Brain pericyte (primary cell): ENCODE results near the gene UFSP2.

Source experiments
- DNase-seq: peaks from one replicate; pipeline ENCODE4 v3.0.0-alpha.2; 2012; ENCODE audit warnings: low read depth, low spot score

UFSP2 gene, protein sequence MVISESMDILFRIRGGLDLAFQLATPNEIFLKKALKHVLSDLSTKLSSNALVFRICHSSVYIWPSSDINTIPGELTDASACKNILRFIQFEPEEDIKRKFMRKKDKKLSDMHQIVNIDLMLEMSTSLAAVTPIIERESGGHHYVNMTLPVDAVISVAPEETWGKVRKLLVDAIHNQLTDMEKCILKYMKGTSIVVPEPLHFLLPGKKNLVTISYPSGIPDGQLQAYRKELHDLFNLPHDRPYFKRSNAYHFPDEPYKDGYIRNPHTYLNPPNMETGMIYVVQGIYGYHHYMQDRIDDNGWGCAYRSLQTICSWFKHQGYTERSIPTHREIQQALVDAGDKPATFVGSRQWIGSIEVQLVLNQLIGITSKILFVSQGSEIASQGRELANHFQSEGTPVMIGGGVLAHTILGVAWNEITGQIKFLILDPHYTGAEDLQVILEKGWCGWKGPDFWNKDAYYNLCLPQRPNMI

DNA sequence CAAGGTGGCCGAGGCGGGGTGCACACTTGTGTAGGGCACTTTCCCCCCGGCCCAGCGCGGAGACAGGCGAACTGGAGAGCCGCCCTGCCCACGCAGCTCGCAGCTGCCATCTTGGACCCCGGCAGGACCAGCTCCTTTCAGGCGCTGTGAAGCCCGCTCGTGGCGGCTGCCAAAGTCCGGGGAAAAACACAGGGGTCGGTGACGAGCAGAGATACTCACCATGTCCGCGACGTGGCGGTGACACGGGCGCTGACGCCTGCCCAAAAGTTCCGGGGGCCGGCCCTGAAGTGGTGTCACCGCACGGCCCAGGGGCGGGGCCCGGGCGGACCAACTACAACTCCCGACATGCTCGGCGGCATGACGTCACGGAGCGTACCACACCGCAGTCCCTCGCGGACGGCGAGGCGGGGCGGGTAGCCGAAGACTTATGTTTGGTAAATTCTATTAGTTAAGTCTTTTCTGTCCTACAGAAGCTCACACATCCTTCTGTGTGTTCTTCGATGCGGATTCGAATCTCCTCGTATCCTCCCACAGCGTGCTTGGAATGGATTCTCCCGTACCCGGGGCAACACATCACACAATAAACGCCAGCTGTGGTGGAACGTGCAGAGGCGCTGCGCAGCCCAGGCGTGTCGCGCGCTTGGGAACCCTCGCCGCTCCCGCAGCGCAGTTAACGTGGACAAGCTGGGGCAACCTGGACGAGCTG lies at the start of gene UFSP2:
TSS of gene UFSP2 (minus strand) at position 318 of the 706 bp plus-strand sequence. CDS start at position 222, 96 bp downstream.
- DNase-seq, result peak; percentile 87

DNA sequence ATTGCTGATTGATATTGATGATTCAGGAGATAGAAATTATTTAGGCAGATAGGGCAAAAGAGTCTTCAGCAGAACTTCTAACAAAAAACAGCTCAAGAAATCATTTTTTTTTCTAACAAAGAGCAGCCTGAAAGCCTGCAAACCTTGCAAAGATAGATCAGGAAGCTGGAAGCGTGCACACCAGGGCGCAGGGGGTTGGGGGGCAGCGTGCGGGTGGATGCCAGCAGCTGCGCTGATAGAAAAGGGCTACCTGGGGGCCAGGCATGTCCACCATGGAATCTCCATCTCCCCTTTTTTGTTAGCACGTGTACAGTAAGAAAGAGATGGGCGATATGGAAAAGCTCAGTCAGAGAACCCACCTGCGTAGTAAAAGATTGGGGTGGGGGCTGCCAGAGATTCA lies 47.5 kb upstream of the UFSP2 start:
- no peak for DNase-seq

DNA sequence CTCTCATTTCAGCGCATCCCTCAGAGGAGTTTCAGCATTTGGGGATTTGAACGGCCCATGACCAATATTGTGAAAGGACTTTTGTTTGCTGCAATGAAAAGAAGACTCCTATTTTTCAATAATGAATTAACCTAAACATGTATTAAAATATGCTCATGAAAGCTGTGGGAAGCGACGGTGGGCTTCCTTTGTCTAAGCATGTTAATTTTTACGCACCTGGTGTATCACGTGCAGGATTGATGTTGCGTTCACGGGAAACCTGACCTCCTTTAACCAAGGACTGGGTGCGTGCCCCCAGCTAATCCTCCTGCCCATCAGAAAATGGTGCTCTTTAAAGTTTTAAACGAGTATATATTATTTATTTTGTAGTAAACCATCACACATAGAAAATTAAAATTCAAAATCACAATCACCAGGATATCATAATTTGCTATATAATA lies 46.4 kb upstream of the UFSP2 start:
- no peak for DNase-seq

DNA sequence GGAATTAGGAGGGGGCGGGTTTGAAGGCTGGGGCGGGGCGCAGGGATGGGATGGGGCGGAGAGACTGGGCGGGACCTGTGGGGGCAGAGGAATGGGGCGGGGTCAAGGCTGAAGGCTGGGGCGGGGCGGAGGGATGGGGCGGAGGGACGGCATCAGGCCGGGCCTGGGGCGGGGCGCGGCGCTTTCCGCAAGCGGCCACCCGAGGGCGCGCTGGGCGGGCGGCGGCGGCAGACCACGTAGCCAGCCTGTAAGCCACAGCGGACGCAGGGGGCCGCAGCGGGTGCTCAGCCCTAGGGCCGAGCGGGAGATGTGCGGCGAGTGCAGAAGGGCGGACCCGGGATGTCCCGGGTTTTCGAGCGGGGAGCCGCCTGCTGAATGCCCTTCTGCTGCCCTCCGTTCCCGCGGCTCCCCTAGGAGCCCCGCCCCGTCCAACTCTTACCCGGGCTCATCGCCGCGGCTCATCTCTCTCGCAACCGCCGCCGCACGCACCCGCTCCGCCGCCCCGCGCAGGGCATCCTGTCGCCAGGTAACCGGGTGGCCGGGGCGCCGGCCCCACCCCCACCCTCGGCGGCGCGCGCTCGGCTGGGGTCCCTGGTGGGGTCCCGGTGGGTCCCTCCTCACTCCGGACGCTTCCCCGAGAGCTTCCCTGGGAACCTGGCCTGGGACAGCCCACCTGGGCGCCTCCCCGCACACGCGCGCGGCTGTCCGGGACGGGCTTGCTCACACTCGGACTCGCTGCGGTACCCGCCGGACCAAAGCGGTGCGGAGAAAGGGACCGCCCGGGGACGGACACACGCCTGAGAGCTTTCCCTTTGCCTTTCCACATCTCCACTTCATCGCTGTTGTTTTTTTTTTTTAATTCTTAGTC lies 45.7 kb upstream of the UFSP2 start, which contains the start of gene CCDC110:
TSS of gene CCDC110 (minus strand) at position 499 of the 868 bp plus-strand sequence. CDS start at position 449, 50 bp downstream.
- peak; percentile 30 for DNase-seq

DNA sequence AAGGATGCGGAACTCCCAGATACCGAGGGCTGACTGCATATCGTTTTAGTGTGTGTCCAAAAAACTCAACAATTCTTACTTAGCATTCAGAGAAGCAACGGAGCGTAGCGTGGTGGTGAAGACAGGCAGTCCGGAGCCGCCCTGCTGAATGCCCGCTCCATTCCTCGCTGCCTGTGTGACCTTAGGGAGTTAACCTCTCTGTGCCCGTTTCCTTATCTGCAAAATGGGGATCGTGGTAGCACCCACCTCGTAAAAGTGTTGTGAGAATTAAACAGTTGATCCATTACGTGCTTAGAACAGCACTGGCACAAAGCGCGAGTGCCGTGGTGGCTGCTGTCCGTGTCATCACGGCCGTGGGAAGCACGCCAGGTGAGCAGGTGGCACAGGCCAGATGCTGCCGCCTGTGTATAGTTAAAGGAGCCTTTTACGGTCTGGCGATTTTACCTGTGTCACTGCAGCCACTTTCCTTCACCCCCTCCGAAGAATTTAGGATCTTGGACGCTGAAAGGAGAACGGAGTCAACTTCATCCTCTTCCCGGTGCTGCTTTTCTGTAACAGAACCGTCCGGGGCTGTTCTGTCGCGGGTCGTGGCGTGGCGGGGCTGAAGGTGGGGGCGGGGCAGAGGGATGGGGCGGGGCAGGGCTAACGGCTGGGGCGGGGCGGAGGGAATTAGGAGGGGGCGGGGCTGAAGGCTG lies 44.9 kb upstream of the UFSP2 start:
- DNase-seq, result no peak

DNA sequence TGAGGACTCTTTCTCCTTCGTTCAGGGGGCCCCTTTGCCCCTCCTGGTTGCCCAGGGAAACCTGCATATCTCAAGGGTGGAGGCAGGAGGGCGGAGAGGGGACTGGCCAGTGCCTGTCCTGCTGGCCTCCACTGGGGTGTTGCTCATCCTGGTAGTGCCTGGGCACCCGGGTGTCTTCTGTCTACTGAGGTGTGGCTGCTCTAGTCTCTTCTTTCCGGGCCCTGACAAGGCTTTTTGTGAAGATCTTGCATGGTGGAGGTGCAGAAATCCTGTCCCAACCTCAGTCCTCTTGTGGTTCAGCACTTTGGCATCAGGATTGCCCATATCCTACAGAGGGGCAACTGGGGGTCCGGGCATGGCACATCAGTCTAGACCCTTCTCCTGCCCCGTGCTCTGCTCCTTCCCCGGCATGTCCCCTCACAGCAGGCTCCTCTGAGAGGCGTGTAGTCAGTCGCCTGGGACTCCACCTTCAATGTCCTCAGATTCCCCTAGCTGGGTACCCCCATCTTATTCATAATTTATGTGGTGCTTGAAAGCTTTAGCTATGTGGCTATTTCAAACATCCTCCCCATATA lies 43.9 kb upstream of the UFSP2 start:
- DNase-seq, result no peak

DNA sequence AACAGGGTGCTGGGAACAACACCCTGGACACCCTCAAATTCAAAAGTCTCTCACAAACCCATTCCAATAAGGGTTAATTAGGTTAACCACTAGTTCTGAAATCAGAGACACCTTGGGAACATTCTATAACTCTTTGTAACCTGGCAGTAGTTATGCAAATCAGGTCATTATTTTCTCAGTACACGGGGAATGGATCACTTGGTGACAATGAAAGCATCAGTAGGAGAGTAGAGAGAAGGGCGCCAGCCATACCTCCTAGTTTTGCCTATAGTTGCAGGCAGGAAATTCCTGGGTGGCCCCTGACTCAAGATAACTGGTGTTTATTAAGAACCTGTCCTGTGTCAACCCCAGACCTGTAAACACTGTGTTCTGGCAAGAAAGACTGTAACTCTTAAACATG lies 43.2 kb upstream of the UFSP2 start:
- DNase-seq, result no peak

DNA sequence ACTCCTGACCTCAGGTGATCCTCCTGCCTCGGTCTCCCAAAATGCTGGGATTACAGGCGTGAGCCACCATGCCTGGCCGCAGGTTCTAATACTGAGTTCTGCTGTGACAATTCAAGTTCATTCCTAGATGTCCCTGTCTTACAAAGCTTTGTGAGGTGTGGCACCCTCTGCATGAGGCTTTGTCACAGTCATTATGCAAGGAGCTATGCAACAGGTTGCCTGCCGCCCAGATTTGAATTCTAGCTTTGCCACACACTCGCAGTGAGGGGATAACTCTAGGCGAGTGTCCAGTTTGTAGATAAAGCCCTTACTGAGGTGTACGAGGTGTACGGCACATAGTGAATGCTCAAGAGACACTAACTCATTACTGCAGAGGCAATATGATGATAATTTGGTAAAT lies 42.2 kb upstream of the UFSP2 start:
- no peak for DNase-seq

DNA sequence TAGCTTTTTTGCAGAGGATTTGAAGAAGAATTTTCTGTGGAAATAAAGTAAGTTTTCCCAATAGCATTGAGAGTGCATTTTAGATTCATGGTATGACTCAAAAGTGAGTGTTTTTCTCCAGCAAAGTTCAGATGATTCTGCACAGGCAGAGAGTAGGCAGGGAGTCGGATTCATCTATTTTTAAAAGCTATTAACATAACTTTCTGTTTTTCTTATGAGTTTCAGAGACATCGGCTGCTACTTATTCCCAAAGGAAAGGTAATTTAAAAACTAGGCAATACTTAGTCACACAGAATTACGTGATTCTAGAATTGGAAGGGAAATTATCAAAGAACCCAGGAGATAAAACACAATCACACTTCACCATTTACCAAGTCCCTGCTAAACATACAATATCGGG lies 41.3 kb upstream of the UFSP2 start:
- DNase-seq, result no peak

DNA sequence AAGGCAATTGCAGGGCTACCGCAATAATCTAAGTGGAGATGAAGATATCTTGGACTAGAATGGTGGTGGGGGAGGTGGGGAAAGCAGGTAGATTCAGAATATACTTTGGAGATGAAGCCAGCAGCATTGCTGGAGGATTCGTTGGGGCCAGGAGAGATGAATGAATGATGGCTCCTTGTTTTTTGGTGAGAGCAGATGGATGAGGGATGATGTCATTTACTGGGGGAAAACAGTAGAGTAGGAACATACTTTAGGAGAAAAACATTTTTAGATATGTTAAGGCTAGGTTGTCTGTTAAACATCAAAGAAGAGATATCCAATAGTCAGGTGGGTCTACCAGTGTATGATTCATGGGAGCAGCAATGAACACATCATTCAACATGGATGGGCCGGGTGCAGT lies 39.9 kb upstream of the UFSP2 start:
- no peak for DNase-seq

DNA sequence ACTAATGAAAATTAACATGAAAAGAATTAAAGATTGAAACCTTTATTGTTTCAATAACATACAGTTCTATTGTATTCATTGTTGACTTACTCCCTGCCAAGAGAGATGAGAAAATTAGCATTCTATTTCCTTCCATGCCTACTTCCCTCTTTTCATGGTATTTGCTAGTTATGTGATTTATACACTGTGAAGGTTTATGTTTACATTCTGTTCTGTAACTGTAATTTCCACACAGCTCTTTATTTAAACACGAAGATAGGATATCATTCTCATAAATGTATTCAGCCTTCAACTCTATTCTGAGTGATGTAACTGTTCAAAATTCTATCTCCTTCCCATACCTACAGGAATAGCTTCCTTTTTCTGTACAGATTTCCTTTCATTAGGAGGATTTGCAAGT lies 39.1 kb upstream of the UFSP2 start:
- DNase-seq, result no peak

DNA sequence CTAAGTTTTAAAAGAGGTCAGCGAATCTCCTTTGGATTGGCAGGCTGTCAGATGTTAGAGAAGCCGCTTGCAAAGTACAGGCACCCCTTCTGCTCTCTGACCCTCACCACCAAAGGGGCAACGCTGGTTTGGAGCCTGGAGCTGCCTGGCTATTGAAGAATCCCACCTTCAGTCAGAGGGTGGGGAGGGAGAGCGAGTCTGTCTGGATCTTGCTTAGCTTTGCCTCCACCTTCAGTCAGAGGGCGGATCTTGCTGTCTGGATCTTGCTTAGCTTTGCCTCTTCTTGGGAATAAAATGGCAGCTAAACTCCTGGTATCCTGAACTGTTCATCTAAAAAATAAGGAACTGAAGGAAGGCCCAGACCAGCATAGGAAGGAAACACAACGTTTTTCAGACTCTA lies 38.4 kb upstream of the UFSP2 start:
- DNase-seq, result no peak

DNA sequence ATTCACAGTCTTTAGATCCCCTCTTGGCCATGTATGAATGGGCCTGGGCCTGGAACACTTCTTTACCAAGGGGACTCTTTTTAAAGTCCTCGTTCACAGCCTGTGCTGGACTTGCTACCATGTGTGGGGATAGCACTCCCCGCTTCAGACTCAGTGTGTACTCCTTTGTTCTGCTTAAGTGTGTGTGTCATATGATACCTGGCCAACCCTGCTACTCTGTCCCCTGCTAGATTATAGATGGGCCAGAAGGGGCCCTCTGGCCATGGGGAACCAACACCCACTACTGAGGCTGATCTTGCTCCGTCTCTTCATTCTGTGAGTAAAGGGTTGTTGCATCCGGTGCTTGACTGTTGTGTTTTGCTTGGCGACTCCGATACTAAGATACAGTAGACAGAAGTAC lies 37.8 kb upstream of the UFSP2 start:
- DNase-seq, result no peak

DNA sequence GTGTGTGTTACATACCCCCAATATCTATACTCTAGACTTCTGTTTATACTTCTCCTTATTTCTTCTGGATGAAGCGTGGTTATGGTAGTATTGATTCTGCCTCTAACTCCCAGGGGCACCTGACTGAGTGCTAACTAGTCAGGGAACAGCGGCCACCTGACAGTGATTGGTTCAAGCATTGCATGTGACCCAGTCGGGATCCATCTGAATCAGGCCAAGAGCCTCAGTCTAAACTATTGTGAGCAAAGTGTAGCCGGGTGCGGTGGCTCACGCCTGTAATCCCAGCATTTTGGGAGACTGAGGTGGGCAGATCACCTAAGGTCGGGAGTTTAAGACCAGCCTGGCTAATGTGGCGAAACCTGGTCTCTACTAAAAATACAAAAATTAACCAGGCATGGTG lies 35.8 kb upstream of the UFSP2 start:
- DNase-seq, result no peak

DNA sequence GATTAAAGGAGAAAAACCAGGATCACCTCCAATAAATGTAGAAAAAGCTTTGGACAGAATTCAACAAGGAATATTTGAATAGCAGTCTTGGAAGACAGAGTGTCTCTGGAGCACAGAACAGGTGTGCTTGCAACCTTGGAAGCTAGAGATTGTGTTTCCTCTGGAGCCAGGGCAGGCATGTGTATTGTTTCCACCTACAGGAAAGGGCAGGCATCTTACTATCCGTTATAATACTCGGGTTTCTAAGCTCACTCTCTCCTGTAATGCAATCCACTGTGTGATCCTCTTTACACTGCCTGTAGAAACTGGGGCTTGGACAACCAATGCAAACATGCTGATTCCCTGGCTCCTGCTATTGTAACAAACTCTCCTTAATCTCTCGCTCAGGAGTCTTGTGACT lies 31.4 kb upstream of the UFSP2 start:
- DNase-seq, result no peak

DNA sequence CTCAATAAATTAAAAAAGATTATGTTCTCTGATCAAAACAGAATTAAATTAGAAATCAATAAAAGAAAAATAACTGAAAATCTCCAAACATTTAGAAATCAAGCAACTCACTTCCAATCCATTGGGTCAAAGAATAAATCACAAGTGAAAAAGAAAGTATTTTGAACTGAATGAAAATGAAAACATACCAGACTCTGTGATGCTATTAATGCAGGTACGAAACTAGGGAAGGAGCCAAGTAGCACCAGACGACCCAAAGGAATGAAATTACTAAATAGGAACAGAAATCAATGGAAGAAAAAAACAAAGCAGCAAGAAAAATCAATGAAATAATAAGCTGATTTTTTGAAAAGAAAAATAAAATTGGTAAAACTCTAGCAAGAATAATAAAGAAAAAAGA lies 30.4 kb upstream of the UFSP2 start:
- no peak for DNase-seq

DNA sequence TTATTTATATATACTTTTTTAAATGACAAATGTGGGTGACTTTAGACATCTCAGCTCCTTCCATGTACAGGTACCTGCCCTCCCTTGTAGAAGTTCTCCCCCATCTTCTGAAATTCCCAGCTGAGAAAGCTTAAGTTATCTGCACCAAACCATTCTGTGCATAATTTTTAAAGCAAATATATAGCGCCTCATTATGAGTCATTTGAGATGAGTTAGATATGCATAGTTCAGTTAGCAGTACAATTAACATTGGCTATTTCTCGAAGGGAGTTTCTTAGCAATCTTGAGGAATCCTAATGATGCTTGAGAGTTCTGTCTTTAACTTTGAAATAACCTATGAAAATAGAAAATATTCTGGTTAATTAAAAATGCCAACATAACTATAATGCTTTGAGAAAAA lies 19.4 kb upstream of the UFSP2 start:
- no peak for DNase-seq

DNA sequence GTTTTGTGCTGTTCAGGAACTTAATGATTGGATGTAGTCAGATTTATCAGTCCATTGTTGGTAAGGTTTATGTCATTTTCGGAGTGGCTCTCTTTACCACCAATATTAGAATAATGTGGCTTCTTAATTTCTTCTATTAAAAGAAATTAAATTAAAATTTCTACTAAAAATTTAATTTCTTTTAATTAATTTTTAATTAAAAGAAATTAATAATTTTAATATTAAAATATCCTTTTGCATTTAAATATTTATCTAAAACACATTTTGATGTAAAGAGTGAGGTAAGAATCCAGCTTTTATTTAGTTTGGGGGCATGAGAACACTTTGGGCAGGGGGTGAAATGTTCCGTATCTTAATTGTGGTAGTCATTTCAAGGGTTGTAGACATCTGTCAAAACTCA lies 15.7 kb upstream of the UFSP2 start:
- no peak for DNase-seq

DNA sequence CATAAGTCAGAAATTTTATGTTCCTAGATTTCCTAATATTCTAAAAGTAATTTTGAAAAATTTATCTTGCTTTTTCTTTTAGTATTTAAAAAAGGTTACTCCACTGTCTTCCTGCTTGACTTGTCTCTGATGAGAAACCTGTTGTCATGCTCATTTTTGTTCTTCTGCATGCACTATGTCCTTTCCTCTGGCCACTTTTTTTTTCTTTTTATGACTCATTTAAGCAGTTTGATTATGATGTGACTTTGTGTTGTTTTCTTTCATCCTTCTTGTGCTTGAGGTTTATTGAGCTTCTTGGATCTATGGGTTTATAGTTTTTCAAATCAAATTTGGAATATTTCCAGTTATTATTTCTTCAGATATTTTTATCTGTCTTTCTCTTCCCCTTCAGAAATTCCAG lies 12.0 kb upstream of the UFSP2 start:
- DNase-seq, result no peak

DNA sequence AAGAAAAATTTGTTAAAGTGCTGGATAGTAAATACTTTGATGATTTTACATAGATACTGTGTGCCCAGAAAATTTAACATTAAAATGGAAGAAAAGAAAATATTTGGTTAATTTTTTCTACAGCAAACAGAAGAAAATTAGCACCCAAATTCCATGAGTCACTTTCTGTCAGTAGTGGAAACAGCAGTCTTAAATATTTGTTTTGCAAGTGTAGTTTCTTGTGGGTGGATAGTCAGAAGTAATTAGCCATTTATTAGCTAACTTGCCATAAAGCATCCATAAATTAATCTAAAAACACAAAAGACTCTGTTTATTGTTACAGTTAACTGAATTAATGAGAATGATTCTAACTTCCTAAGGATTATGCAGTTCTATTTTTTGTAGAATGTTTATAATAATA lies 9.7 kb upstream of the UFSP2 start:
- no peak for DNase-seq

DNA sequence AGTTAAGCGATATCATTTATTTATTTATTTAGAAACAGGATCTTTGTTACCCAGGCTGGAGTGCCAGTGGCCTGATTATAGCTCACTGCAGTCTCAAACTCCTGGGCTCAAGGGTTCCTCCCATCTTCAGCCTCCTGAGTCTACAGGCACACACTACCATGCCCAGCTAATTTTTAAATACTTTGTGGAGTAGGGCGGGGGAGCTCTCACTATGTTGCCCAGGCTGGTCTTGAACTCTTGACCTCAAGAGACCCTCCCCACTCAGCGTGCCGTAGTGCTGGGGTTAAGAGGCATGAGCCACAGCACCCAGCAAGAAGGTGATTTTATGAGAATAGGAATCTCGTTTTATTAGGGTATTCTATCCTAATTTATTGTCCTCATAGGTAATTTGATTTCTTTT lies 3.9 kb upstream of the UFSP2 start:
- DNase-seq, result no peak
